SIG-M5 treated with dmso at 0.1 percent for 504 hours (cell line): Measurements from ENCODE around the gene CHST15.

Experiments
- DNase-seq: peaks from one replicate; lab custom pipeline; 2025; ENCODE audit not compliant: unreplicated experiment; lab: John Stamatoyannopoulos, UW

CHST15 gene

GRCh38 chr10:124092860-124093773, at the start of gene CHST15:
Gene CHST15 (minus strand): TSS chr10:124093598. CDS start chr10:124046212, 47,386 bp downstream.
- DNase-seq, result no peak

GRCh38 chr10:124142960-124143359, 49.6 kb upstream of the CHST15 start:
- DNase-seq, result peak; percentile 32

GRCh38 chr10:124142006-124142739, 48.8 kb upstream of the CHST15 start:
- no peak for DNase-seq

GRCh38 chr10:124138883-124139348, 45.5 kb upstream of the CHST15 start:
- DNase-seq, result no peak

- DNase-seq, result no peak
These were observed 44.9 kb upstream of the CHST15 start for GRCh38 chr10:124138195-124138882.

GRCh38 chr10:124134251-124134893, 41.0 kb upstream of the CHST15 start:
- no peak for DNase-seq

GRCh38 chr10:124132876-124133275, 39.5 kb upstream of the CHST15 start:
- no peak for DNase-seq

GRCh38 chr10:124132306-124132705, 38.9 kb upstream of the CHST15 start:
- no peak for DNase-seq

- no peak for DNase-seq
These were observed 37.8 kb upstream of the CHST15 start for GRCh38 chr10:124131172-124131571.

- no peak for DNase-seq
These were observed 37.0 kb upstream of the CHST15 start for GRCh38 chr10:124130198-124130900.

- no peak for DNase-seq
These were observed 36.1 kb upstream of the CHST15 start for GRCh38 chr10:124129471-124129870.

GRCh38 chr10:124128811-124129145, 35.4 kb upstream of the CHST15 start:
- no peak for DNase-seq

GRCh38 chr10:124127965-124128810, 34.8 kb upstream of the CHST15 start:
- no peak for DNase-seq

- DNase-seq, result no peak
These were observed 34.2 kb upstream of the CHST15 start for GRCh38 chr10:124127563-124127962.

GRCh38 chr10:124126983-124127385, 33.6 kb upstream of the CHST15 start:
- DNase-seq, result no peak

GRCh38 chr10:124126145-124126982, 33.0 kb upstream of the CHST15 start:
- no peak for DNase-seq

GRCh38 chr10:124125305-124126116, 32.1 kb upstream of the CHST15 start:
- peak; percentile 9 for DNase-seq

GRCh38 chr10:124124769-124125161, 31.4 kb upstream of the CHST15 start:
- DNase-seq, result no peak
